GM18858 (cell line): ENCODE data around the gene IKZF3.
"Not testable (repeated sequence)": the region's sequence is repeated elsewhere in the genome, so short reads cannot be mapped to it uniquely, and the experiment has no call there.

ENCODE experiments used
- ATAC-seq: cut with Tn5 transposase; IDR thresholded peaks from one replicate; pipeline ENCODE4 v1.9.1; 2021; ENCODE audit not compliant: unreplicated experiment

The IKZF3 gene

GRCh38 chr17:39757176-39757662, 106.9 kb downstream of the IKZF3 start:
- ATAC-seq = no peak

DNA sequence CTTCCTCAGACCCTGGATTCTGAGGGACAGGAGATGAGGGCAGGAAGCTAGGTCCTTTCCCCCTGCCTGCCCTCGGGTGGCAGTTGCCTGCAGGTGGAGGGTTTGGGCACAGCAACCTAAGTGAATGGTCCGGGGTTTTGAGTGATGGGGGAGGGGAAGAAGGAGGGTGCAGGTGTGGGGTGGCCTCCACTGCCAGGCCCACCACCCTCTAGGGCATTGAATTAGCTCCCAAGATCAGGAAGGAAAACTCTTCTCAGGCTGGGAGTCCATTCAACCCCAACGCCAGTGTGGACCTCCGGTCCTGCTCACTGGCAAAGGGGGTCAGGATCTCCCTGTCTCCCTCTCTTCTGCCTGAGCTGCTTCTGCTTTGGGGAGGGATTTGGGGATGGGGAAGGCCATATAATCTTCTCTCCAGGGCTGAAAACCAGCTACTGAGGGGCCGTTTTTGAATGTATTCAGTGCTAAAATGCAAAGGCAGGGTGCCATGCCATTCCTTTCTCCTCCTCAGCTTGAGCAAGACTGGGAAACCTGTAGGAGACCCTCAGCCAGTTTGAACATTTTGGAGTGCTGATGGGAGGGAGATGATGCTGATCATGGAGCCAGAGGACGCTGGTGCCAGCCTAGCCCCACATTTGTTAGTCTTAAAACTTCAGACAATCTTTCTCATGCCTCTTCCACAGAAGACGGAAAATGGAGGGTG, 107.6 kb downstream of the IKZF3 start:
- no peak for ATAC-seq

GRCh38 chr17:39755554-39756379, 108.3 kb downstream of the IKZF3 start:
- ATAC-seq = no peak

GRCh38 chr17:39754958-39755553, 109.1 kb downstream of the IKZF3 start:
- ATAC-seq = no peak

DNA sequence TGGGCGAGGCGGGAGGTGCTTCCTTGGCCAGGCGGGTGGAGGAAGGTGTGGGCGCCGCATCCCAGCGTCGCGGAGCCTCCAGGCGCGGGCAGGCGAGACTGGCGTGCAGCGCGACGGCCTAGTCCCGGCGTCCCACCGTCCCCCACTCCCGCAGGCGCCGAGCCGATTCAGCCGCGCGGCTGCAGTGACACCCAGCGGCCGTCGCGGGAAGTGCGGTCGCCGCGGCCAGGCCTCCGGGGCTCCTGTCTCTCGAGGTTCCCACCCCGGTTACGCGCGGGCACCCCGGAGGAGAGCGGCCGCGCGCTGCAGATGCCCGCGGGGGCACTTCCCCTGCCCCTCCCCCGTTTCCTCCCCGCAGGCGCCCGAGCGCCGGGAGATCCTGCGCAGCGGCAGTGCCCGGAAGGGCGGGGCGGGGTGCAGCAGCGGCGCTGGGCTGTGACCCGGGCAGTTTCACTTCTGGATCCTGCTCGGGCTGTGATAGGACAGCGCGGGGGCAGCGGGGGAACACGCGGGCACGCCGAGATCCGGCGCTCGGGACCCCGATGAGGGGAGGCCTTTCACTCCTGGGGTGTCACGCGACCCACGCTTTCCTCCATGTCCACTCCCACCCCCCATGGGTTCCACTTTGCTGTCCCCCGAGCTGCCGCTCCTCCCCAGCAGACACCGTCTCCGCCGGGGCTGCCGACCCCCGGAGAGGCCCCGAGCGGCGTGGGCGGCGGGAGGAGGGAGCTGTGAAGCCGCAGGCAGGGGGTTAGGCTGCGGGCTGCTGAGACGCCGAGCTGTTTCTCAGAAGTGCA, 109.8 kb downstream of the IKZF3 start:
- ATAC-seq = peak; percentile 43

DNA sequence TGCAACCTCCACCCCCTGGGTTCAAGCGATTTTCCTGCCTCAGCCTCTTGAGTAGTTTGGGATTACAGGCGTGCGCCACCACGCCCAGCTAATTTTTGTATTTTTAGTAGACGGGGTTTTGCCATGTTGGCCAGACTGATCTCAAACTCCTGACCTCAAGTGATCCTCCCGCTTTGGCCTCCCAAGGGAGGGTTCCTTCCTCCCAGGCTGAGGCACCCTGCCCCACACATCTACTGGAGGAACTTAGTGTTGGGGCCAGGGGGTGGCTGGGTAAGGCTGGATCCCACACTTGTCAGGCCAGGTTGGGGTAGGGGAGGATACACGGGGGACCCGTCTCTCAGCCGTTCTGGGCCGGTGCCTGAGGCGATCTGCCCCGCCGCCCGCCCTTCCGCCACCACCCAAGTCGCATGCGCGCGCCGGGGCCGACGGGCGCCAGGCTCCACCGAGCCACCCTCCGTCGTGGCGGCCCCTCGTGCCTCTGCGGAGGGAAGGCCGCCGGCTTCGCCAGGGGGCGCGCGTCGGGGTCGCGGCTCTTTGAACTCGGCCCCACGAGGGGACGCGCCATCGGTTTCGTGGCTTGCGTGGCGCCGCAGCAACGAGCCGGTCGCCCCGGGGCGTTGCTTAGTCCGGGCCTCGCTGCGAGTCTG, 110.5 kb downstream of the IKZF3 start:
- peak; percentile 8 for ATAC-seq

- no peak for ATAC-seq
These were observed 111.8 kb downstream of the IKZF3 start for GRCh38 chr17:39752241-39752881.

DNA sequence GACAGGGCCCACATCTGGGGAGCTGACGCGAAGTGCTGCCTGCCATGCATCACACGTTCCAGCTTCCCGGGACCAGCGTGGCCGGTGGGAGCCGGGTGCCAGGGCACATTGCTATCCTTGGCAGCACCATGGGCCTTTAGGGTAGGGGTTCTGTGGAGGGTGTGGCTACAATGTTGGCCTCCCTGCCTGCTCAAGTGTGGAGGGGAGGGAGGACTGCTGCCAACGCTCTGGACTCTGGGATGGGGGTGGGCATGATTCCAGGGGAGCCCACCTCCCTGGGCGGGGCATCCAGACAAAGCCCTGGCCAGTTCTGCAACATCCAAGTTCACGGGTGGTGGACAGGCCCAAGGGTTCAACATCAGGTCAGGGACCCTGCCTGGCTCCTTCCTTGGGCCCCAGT, 112.5 kb downstream of the IKZF3 start:
- ATAC-seq = no peak

GRCh38 chr17:39751016-39751543, 113.0 kb downstream of the IKZF3 start:
- ATAC-seq = no peak

- no peak for ATAC-seq
These were observed 113.7 kb downstream of the IKZF3 start for GRCh38 chr17:39750131-39751015.

- ATAC-seq = not testable (repeated sequence)
These were observed 115.6 kb downstream of the IKZF3 start for GRCh38 chr17:39748444-39749034.

- no peak for ATAC-seq
These were observed 116.4 kb downstream of the IKZF3 start for GRCh38 chr17:39747745-39748144.

- ATAC-seq = no peak
These were observed 118.0 kb downstream of the IKZF3 start for GRCh38 chr17:39746145-39746461.

DNA sequence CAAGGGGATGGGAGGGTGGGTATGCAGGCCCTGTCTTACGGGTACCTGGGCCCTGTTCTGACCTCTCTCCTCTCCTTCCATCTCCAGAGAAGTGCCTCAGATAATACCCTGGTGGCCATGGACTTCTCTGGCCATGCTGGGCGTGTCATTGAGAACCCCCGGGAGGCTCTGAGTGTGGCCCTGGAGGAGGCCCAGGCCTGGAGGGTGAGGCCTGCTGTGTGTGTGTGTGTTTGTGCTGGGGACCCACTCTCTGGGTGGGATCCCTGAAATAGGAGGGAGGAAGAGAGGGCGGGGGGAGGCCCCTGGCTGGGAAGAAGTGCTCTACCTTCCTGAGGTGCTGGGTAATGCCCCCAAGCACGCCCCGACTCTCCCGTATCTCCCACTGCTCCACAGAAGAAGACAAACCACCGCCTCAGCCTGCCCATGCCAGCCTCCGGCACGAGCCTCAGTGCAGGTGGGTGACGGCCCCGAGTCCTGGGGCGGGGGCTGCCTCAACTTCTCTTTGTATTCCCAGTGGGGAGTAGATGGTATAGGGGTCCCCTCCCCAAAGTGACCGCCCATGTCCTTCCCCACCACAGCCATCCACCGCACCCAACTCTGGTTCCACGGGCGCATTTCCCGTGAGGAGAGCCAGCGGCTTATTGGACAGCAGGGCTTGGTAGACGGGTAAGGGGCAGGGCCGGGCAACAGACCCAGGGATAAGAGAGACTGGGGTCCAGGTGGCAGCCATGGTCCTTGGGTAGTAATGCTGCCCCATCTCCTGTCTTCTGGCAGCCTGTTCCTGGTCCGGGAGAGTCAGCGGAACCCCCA, 118.6 kb downstream of the IKZF3 start:
- no peak for ATAC-seq

DNA sequence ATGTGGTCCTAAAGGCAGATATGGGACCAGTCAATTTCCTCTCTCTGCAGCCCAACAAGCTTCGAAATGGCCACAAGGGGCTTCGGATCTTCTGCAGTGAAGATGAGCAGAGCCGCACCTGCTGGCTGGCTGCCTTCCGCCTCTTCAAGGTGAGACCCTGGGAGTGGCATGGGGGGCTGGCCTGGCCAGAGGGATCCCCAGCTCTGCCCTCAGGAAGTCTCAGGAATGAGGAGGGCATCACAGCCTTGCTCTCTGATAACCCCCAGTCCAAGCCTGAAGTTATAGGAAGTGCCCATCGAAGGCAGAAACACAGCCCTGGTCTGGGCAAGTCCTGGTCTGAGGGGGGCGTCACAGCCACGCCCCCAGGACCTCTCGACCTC, 119.3 kb downstream of the IKZF3 start:
- ATAC-seq = no peak

DNA sequence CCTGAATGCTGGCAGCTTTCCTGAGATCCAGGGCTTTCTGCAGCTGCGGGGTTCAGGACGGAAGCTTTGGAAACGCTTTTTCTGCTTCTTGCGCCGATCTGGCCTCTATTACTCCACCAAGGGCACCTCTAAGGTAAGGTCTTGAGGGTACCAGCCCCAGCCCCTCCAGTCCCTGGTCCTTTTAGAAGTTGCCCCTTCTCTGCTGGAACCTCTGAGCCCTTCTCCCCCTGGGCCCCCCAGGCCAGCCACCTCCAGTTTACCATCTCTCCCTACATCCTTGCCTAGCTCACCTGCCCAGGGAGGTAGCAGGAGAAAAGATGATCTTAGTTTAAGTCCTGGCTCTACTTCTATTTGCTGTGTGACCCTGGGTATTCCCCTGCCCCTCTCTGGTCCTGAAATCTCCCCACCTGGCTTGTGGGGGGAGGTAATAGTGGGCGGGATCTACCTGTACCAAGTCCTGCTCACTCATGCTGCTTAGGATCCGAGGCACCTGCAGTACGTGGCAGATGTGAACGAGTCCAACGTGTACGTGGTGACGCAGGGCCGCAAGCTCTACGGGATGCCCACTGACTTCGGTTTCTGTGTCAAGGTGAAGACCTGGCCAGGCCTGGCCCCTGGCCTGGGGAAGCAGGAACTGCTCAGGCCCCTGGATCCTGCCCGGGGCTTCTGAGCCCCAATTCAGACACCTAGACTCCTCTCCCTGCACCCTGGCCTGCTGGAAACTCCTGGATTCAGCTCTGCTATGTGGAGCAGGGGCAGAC, 119.9 kb downstream of the IKZF3 start:
- ATAC-seq = no peak

- ATAC-seq = no peak
These were observed 121.2 kb downstream of the IKZF3 start for GRCh38 chr17:39742856-39743436.
